ENCODE data around the gene TRIOBP. TPM values are rescaled to one million over a fixed set of nuclear protein-coding genes. Genes with fewer than 3 reads are reported as not detected.

The TRIOBP gene
- total and polyA plus RNA-seq, 2 of the 13 experiments (the other 11 are each of a cell fraction or from before 2014, with no cell fraction given) = 6.1 to 15.4 TPM

DNA sequence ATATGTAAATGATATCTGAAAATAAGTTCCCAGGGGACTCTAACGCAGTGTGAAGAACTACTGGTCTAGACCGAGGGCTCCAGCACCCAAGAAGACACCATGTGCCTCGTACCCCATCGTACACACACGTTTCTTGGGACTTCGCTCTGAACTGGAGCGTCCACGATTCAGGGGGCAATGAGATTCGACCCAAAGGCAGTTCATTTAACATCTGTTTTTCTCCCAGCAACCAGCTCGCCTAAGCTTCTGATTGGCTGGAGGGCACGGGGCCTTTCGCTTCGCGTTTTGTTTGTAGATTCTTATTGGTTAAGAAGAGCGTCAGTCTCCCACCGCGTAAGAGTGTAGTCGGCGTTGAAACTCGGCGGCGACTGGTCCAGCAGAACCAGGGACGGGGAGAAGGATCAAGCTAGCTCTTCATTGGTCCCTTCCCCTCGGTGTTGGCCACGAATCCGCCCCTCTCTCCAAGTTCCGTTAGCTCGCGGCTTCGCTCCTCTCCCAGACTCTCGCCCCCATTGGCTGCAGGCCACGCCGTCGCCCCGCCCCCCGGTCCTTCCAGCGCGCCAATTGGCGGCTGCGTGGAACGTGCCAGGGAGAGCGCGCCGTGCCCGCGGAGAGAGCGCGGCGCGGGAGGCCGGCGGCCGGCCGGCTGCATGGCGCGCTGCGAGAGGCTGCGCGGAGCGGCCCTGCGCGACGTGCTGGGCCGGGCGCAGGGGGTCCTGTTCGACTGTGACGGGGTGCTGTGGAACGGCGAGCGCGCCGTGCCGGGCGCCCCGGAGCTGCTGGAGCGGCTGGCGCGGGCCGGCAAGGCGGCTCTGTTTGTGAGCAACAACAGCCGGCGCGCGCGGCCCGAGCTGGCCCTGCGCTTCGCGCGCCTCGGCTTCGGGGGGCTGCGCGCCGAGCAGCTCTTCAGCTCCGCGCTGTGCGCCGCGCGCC lies 38.4 kb upstream of the TRIOBP start, which contains the start of gene PDXP (continued):
- TF ChIP-seq, protein P1, sequence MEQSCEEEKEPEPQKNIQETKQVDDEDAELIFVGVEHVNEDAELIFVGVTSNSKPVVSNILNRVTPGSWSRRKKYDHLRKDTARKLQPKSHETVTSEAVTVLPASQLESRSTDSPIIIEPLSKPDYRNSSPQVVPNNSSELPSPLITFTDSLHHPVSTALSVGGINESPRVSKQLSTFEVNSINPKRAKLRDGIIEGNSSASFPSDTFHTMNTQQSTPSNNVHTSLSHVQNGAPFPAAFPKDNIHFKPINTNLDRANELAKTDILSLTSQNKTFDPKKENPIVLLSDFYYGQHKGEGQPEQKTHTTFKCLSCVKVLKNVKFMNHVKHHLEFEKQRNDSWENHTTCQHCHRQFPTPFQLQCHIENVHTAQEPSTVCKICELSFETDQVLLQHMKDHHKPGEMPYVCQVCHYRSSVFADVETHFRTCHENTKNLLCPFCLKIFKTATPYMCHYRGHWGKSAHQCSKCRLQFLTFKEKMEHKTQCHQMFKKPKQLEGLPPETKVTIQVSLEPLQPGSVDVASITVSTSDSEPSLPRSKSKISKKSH (CRISPR knock-in tag; IDR thresholded peaks at IDR 0.05; ENCODE audit: borderline replicate concordance) = no peak
- TF ChIP-seq, protein P2, sequence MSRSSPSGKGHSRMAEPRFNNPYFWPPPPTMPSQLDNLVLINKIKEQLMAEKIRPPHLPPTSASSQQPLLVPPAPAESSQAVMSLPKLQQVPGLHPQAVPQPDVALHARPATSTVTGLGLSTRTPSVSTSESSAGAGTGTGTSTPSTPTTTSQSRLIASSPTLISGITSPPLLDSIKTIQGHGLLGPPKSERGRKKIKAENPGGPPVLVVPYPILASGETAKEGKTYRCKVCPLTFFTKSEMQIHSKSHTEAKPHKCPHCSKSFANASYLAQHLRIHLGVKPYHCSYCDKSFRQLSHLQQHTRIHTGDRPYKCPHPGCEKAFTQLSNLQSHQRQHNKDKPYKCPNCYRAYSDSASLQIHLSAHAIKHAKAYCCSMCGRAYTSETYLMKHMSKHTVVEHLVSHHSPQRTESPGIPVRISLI (CRISPR knock-in tag; IDR thresholded peaks at IDR 0.05; ENCODE audit: borderline replicate concordance) = no peak
- TF ChIP-seq HNRNPLL (IDR thresholded peaks at IDR 0.05; ENCODE audit: low read depth, low read length, poor library complexity, severe bottlenecking) (peak; percentile 65), ZNF235 (CRISPR knock-in tag; IDR thresholded peaks at IDR 0.05; ENCODE audit: borderline replicate concordance) (peak; percentile 14; the same call in 1 of the 2 replicates), FLYWCH1 (CRISPR knock-in tag; IDR thresholded peaks at IDR 0.05) (no peak), RARA (CRISPR knock-in tag; IDR thresholded peaks at IDR 0.05) (peak; percentile 22), ZNF230 (CRISPR knock-in tag; IDR thresholded peaks at IDR 0.05) (no peak), IKZF4 (CRISPR knock-in tag; IDR thresholded peaks at IDR 0.05; ENCODE audit: borderline replicate concordance, low read depth, not compliant biosample characterization) (no peak), GTF2F1 (IDR thresholded peaks at IDR 0.05; ENCODE audit: low read length) (no peak), ZNF530 (CRISPR knock-in tag; IDR thresholded peaks at IDR 0.05; ENCODE audit: low read depth) (no peak), ZNF670 (CRISPR knock-in tag; IDR thresholded peaks at IDR 0.05; ENCODE audit: borderline replicate concordance) (no peak), KLF16 (CRISPR knock-in tag; IDR thresholded peaks at IDR 0.05) (no peak; a peak in 1 of 4 replicates), POLR2A (IDR thresholded peaks at IDR 0.05; ENCODE audit: insufficient read depth in 1 of 2, low read depth in 2 of 2, low read length in 2 of 2) (peak in 1 of 2 experiments; percentile 91), FOXA1 (IDR thresholded peaks at IDR 0.05) (no peak), FOXA1 (CRISPR knock-in tag; IDR thresholded peaks at IDR 0.05) (no peak), CBX1 (IDR thresholded peaks at IDR 0.05; ENCODE audit: low read depth) (peak; percentile 85), ISL2 (CRISPR knock-in tag; IDR thresholded peaks at IDR 0.05) (no peak), ETV6 (CRISPR knock-in tag; conservative IDR thresholded peaks at IDR 0.05) (0 out of 2 replicates have a peak, but pooled peaks have one; percentile 46), ZNF501 (CRISPR knock-in tag; IDR thresholded peaks at IDR 0.05) (peak; percentile 75; the same call in 1 of the 2 replicates), ZBTB38 (CRISPR knock-in tag; IDR thresholded peaks at IDR 0.05) (no peak), CBX5 (CRISPR knock-in tag; IDR thresholded peaks at IDR 0.05; ENCODE audit: borderline replicate concordance) (no peak), TARDBP (CRISPR knock-in tag; IDR thresholded peaks at IDR 0.05) (peak; percentile 41; the same call in 1 of the 2 replicates), RCOR2 (CRISPR knock-in tag; IDR thresholded peaks at IDR 0.05) (no peak), TSC22D2 (CRISPR knock-in tag; IDR thresholded peaks at IDR 0.05; ENCODE audit: borderline replicate concordance) (0 out of 2 replicates have a peak, but pooled peaks have one; percentile 39)
- TF ChIP-seq, protein P3, sequence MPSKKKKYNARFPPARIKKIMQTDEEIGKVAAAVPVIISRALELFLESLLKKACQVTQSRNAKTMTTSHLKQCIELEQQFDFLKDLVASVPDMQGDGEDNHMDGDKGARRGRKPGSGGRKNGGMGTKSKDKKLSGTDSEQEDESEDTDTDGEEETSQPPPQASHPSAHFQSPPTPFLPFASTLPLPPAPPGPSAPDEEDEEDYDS (CRISPR knock-in tag; IDR thresholded peaks at IDR 0.05) = peak; percentile 97
- TF ChIP-seq, protein P4, sequence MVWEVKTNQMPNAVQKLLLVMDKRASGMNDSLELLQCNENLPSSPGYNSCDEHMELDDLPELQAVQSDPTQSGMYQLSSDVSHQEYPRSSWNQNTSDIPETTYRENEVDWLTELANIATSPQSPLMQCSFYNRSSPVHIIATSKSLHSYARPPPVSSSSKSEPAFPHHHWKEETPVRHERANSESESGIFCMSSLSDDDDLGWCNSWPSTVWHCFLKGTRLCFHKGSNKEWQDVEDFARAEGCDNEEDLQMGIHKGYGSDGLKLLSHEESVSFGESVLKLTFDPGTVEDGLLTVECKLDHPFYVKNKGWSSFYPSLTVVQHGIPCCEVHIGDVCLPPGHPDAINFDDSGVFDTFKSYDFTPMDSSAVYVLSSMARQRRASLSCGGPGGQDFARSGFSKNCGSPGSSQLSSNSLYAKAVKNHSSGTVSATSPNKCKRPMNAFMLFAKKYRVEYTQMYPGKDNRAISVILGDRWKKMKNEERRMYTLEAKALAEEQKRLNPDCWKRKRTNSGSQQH (CRISPR knock-in tag; IDR thresholded peaks at IDR 0.05; ENCODE audit: low read depth) = no peak
